Fibroblast of skin of right quadriceps (primary cell): ENCODE measurements around the gene AQP2.
A peak's percentile ranks its signal among the peaks of the same experiment; 100 is the strongest.

Experiments used
- DNase-seq: peaks from one replicate; pipeline ENCODE4 v3.0.0-alpha.2; 2013

The AQP2 gene

GRCh38 chr12:49950273-49951251, at the start of gene AQP2:
TSS of gene AQP2 (plus strand) at chr12:49950737. CDS start at chr12:49950831, 94 bp downstream.
- no peak for DNase-seq

DNA sequence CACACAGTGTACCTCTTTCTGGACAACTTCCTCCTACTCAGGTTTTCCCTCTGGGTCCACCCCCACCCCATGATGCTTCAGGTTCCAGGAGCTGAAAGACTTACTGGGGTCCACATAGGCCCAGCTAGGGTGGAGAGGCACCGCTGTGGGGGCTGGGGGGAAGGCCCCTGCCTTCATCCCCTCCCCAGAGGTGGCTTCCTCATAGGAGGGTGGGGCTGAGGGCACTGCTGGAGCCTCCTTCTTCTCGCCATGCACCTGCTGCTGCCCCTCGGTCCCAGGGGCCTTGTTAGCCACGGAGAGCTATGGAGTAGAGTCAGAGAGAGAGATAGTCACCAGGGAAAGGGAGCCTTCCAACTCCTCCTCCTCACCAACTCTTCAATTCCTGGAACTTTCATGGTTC, 49.5 kb upstream of the AQP2 start:
- no peak for DNase-seq

DNA sequence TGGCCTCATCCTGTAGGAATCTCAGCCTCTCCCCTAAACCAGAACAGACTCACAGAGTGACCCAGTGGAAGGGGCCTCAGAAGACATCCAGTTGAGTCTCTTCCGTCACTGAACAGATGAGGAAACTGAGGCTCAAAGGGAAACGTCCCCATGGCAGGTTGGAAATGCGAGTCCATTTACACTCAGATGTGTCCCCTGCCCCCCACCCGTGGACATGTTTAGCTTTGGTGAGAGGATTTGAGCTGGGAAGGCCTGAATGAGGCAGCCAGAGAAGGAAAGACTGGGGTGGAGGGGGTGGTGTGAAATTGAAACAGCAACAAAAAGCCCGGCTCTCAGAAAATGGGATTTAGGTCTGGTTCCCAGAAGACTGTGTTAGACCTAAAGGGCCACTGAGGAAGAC, 48.6 kb upstream of the AQP2 start:
- DNase-seq, result no peak

DNA sequence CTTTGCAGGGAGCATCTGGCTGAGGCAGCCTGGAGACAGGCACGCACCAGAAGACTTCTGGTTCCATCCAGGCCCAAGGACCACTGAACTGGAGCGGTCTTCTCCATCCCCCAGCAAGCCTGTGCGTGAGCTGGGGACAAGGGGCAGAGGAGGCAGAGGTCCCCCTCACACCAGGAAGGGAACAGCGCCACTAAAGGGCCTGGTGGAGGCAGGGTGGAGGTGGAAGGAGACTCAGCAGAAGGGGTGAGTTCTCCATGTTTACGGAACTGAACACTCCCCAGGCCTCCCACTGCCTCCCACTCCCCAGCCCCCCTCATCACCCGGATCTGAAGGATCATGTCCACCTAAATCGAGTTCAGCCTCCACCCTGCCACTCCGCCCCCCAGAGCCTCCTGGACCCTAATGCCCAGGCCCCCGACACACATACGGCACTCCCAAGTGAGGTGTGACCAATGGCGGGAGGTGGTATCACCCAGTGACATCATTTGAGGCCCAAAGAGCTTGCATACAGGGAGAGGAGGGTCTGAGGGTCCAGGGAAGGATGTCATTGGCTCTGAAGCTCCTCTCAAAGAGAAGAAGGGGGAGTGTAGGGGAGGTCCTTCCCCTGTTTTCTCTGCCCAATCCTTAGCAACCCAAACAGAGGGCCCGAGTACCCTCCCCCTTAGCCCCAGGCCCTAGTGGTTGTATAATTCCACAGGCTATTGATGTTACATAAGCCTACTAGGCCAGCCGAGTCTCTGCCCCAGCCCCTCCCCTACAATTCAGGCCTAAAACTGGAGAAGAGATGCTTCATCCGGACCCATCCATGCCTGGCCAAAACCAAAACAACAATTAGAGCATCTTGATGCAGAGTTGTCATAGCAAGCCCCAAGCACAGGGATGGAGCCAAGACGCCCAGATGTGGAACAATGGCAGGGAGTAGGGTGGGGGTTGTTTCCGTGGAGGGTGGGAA, 47.9 kb upstream of the AQP2 start:
- no peak for DNase-seq

DNA sequence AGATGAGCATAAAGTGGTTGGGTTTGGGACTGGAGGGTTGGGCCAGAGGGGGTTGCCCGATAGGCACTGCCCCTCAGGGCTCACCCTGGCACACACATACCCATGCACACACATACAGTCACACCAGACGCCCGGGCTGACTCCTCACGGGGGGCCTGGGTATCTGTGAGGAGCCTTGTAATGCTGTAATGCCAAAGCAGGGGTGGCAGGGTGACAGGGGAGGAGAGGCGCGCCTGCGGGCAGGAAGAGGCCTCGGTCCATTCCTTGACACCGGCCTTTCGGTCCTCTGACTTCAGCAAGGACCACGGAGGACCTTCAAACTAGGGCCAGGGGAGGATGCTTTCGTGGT, 47.2 kb upstream of the AQP2 start:
- no peak for DNase-seq

- DNase-seq, result peak; percentile 81
These were observed 46.7 kb upstream of the AQP2 start, which contains the start of gene FAIM2 for GRCh38 chr12:49903700-49904423. TSS of gene FAIM2 (minus strand) at chr12:49903900. CDS start at chr12:49903792, 108 bp downstream.

DNA sequence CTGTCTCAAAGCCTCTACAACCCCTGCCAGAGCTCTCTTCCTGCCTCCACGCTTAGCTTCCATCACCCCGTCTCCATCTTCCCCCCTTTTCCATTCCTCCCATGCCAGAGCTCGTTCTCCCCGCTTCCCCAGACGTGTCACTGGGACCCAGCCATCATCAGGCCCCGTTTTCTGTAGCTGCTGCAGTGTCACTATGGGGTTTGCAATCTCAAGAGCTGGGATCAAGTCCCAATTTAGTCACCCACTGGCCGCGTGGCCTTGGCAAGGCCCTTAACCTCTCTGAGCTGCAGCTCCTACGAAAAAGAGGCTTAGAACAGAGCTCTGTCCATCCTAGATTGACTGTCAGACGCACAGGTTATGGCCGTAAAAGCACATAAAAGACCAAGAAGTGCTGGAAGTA, 45.9 kb upstream of the AQP2 start:
- DNase-seq, result no peak

- no peak for DNase-seq
These were observed 44.7 kb upstream of the AQP2 start for GRCh38 chr12:49905718-49906314.

DNA sequence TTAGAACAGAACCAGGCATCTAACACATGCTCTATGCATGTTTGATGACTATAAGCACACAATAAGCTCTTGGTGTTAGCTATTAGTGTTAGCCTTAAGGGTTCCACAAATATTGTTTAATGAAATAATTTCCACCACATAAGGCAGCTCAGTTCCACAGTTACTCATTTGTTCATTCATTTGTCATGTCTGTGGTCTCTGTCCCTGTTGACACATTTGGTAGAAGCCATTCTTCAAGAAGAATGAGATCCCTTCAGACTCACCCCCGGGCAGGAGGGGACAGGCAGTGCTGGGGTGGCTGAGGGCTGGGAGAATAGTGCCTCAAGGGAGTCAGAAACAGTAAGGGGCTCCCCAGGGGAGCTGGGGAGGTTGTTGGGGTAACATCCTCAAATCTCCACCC, 43.2 kb upstream of the AQP2 start:
- DNase-seq, result no peak

DNA sequence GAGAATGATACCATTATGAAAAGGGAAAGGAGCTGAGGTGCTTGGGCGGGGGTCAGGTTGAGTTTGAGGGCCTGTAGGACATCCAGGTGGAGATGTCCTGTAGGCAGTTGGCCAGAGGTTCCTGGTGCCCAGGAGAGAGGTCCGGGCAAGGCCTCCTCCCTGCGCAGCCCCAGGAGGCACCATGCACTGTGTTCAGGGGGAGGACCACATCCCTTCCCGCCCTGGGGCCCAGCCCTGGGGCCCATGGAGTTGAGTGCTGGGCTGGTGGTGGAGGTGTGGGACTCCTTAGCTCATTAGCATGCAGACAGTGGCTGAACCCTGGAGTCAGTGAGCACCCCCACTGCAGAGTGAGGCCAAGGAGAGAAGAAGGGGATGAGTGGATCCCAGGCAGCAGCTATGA, 41.2 kb upstream of the AQP2 start:
- DNase-seq, result no peak

GRCh38 chr12:49909826-49910225, 40.7 kb upstream of the AQP2 start:
- peak; percentile 38 for DNase-seq

- DNase-seq, result no peak
These were observed 40.0 kb upstream of the AQP2 start for GRCh38 chr12:49910331-49911212.

DNA sequence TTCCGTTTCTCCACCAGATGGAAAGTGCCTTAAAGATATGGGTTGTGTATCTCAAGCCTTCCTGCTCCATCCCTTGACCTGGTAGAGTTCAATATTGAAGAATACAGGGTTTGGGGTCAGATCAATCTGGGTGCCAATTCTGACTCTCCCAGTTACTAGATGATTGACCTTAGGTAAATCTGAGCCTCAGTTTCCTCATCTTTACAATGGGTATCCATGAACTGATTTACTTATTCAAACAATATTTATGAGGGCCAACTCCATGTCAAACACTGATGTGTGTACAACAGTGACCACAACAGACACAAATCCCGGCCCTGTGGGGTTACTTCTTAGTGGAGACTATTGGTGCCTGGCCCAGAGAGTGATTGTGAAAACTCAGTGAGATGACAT, 39.3 kb upstream of the AQP2 start:
- DNase-seq, result no peak

DNA sequence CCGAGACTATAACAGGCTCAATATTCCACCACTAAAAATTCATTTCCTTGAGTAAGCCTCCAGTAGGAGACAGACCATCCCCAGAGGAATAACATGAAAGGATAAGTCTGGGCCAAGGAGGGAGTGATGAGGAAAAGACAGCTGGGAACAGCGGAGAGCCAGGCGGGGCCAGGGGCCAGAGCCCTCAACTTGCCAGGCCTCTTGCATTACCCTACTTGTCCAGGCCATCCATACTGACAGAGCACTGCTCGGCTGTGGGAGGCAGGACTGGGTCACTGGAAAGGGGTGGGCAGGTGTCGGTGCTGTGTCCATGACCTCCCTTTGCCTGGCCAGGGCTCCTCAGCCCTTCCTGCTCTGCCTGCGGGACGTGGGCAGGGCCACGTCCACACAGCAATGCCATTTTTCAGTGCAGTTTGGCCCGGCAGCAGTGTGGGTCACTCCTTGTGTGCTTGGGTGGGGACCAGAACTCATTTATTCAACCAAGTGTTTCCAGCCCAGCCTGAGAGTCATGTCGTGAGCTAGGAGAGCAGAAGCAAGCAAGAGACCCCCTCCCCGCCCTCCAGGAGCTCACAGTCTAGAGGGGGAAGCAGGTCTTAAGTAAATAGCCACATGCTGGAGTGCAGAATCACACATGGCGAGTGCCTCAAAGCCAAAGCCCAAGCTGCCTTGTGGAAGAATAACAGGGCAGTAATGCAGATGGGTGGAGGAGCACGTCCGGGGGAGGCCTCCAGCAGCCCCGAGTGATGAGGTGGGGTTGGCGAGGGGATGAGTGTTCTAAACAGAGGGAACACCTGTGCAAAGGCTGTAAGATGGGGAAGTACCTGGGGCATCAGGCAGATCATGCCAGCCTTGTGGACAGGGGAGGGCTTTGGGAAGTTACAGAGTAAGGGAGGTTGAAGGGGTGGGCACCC, 37.9 kb upstream of the AQP2 start:
- no peak for DNase-seq

- DNase-seq, result no peak
These were observed 34.2 kb upstream of the AQP2 start for GRCh38 chr12:49916129-49916919.

DNA sequence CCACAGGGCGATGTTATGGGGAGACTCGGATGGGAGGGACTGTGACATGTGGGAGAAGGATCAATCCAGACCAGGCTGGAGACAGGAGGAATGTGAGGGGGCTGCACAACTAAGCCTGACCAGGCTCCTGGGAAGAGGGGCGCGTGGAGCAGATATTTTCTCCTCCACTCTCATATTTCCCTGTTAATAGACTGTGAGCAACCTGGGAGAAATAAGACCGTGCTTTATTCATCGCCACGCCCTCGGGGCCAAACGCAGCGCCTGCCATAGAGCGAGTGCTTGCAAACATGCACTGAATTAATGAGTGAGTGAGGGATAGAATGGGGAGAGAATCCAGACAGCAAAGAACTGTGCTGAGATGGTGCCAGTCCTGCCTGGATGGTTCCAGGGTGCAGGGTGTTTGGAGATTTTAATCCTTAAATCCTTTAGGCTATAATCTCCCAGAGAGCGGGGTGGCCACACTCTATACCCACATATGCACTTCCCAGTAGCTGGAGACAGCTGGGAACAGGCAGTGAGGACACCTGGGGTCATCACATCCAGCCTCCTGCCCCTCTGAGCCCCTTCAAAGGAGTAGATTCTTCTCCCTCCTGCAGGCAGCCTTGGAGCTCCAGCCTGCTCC, 33.3 kb upstream of the AQP2 start:
- no peak for DNase-seq

- DNase-seq, result no peak
These were observed 32.8 kb upstream of the AQP2 start for GRCh38 chr12:49917788-49918173.

DNA sequence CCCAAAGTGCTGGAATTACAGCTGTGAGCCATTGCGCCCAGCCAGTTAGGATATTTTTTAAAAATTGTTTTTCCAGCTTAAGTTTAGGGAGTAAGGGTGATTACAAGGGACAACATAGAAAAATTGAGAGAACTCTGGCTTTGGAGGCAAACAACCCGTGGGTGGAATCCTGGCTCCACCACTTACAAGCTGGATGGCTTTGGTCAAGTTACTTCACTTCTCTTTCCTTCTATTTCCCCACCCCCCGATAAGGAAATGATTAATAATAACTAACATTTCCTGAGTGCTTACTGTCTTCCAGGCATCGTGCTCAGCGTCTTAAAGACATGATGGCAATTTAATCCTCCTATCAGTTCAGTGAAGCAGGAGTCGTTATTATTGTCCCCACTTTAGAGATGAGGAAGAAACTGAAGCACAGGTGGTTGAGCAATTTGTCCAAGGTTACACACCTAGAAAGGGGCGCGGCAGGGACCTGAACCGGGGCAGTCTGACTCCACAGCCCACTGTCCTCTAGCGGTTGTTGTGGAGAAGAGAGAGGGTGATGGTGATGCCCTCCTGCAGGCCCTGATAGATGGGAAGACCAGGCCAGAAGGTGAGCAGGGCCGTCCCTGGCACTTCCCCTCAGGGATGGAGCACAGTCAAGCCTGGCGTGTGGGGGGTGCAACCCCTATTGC, 30.2 kb upstream of the AQP2 start:
- DNase-seq, result peak; percentile 45
